H1 (cell line): ENCODE results near the gene SAMD4A. TPM values are rescaled to one million over a fixed set of nuclear protein-coding genes. Genes with fewer than 3 reads are reported as not detected.

Experiments
- CTCF ChIA-PET: fragments of 300-600 bp; sonication (Branson Sonifier 250); formaldehyde crosslinking; loops from one replicate; lab custom pipeline; 2021; ENCODE audit not compliant: partially characterized antibody; lab: Charles Lee
- POLR2A ChIA-PET: fragments of 300-600 bp; sonication (Branson Sonifier 250); formaldehyde crosslinking; loops from one replicate; lab custom pipeline; 2021; ENCODE audit warnings: inconsistent platforms; ENCODE audit not compliant: partially characterized antibody; lab: Charles Lee
- DNase-seq, 2 experiments: peaks; one replicate each; pipeline versions ENCODE4 v3.0.0 to v3.0.0-alpha.2; 2010 to 2022; ENCODE audit warnings: low spot score in 2 of 2, low read depth in 1 of 2, mixed read lengths in 1 of 2
- FAIRE-seq: peaks from 2 replicates; lab custom pipeline; 2011; peaks lifted over from hg19 to GRCh38; lab: Jason Lieb, UNC
- H2AFZ ChIP-seq: 2 replicates; pipeline ENCODE4 v1.8.1; 2012; ENCODE audit warnings: low read length, inconsistent platforms
- H2AK5ac ChIP-seq: 2 replicates; pipeline ENCODE4 v1.6.1; 2013; ENCODE audit warnings: low read depth, low read length
- H2BK120ac ChIP-seq: replicated peaks from 2 replicates; pipeline ENCODE3; 2013; ENCODE audit warnings: low read depth, low read length, inconsistent platforms
- H2BK12ac ChIP-seq: 2 replicates; pipeline ENCODE4 v1.6.1; 2013; ENCODE audit warnings: low read depth, low read length
- H2BK15ac ChIP-seq: 2 replicates; pipeline ENCODE4 v1.6.1; 2013; ENCODE audit warnings: low read length
- H2BK20ac ChIP-seq: 2 replicates; pipeline ENCODE4 v1.6.1; 2013; ENCODE audit warnings: low read length
- H2BK5ac ChIP-seq: 2 replicates; pipeline ENCODE4 v1.6.1; 2013; ENCODE audit warnings: low read depth, low read length
- H3K14ac ChIP-seq: 2 replicates; pipeline ENCODE4 v1.6.1; 2013; ENCODE audit warnings: inconsistent platforms; ENCODE audit not compliant: insufficient read length
- H3K18ac ChIP-seq: 2 replicates; pipeline ENCODE4 v1.6.1; 2013; ENCODE audit warnings: low read length; ENCODE audit errors: extremely low read depth
- H3K23ac ChIP-seq: 2 replicates; pipeline ENCODE4 v1.6.1; 2013; ENCODE audit warnings: inconsistent platforms; ENCODE audit not compliant: insufficient read length
- H3K23me2 ChIP-seq: 2 replicates; pipeline ENCODE4 v1.6.1; 2013; ENCODE audit warnings: low read depth, low read length
- H3K27ac ChIP-seq: 2 replicates; pipeline ENCODE4 v1.6.1; 2011; ENCODE audit warnings: low read depth, low read length, inconsistent platforms
- H3K27me3 ChIP-seq, 4 experiments: replicated peaks in 1 of 4; 1 replicate in 1 of 4; 2 replicates in 3 of 4; pipeline versions ENCODE4 v1.6.1 to v1.8.1; 2011 to 2013; ENCODE audit warnings: low read length in 3 of 4, mild to moderate bottlenecking in 3 of 4, inconsistent platforms in 2 of 4, mixed read lengths in 2 of 4, moderate library complexity in 1 of 4; ENCODE audit not compliant: control insufficient read depth in 3 of 4, insufficient read depth in 3 of 4; ENCODE audit errors: extremely low read depth in 1 of 4
- H3K36me3 ChIP-seq, 4 experiments: 2 replicates each; pipeline versions ENCODE4 v1.6.1 to v1.8.1; 2011 to 2013; ENCODE audit warnings: mild to moderate bottlenecking in 4 of 4, low read length in 3 of 4, moderate library complexity in 2 of 4, control low read depth in 1 of 4, inconsistent platforms in 1 of 4; ENCODE audit not compliant: insufficient read depth in 4 of 4, control insufficient read depth in 2 of 4
- H3K4ac ChIP-seq: replicated peaks from 2 replicates; pipeline ENCODE3; 2013; ENCODE audit warnings: low read length, low read depth, mixed read lengths, inconsistent platforms; ENCODE audit not compliant: insufficient read length
- H3K4me1 ChIP-seq, 4 experiments: replicated peaks in 1 of 4; 1 replicate in 1 of 4; 2 replicates in 3 of 4; pipeline versions ENCODE4 v1.6.1 to v1.8.1; 2011 to 2013; ENCODE audit warnings: low read length in 3 of 4, inconsistent platforms in 2 of 4, mixed read lengths in 1 of 4; ENCODE audit not compliant: insufficient read depth in 4 of 4, control insufficient read depth in 3 of 4
- H3K4me2 ChIP-seq, 2 experiments: 2 replicates each; pipeline versions ENCODE4 v1.6.1 to v1.8.1; 2011 to 2013; ENCODE audit warnings: low read depth in 2 of 2, low read length in 2 of 2, control low read depth in 1 of 2, inconsistent platforms in 1 of 2, mild to moderate bottlenecking in 1 of 2; ENCODE audit not compliant: insufficient read depth in 1 of 2
- H3K4me3 ChIP-seq, 4 experiments: fragments of 200-600, 300-600 bp in 1 of 4; sonication (generic), shearing (Covaris generic), sonication (Bioruptor Twin) in 1 of 4; 2 replicates each; pipeline versions ENCODE4 v1.5.1 to v1.8.1; 2011 to 2016; ENCODE audit warnings: low read length in 4 of 4, low read depth in 3 of 4, control low read depth in 2 of 4, inconsistent platforms in 2 of 4, mild to moderate bottlenecking in 2 of 4, mixed read lengths in 1 of 4, moderate library complexity in 1 of 4; ENCODE audit not compliant: insufficient read depth in 2 of 4; ENCODE audit errors: extremely low read depth in 1 of 4
- H3K56ac ChIP-seq: replicated peaks from 2 replicates; pipeline ENCODE3; 2013; ENCODE audit warnings: low read depth, mild to moderate bottlenecking, mixed read lengths, low read length, inconsistent platforms; ENCODE audit not compliant: insufficient read length
- H3K79me1 ChIP-seq: 2 replicates; pipeline ENCODE4 v1.6.1; 2013; ENCODE audit warnings: low read depth, low read length, control low read depth
- H3K79me2 ChIP-seq, 2 experiments: 2 replicates each; pipeline versions ENCODE4 v1.6.1 to v1.8.1; 2012 to 2013; ENCODE audit warnings: low read length in 2 of 2, mild to moderate bottlenecking in 2 of 2, inconsistent platforms in 1 of 2; ENCODE audit not compliant: insufficient read depth in 2 of 2, control insufficient read depth in 1 of 2
- H3K9ac ChIP-seq, 4 experiments: replicated peaks in 1 of 4; 1 replicate in 1 of 4; 2 replicates in 3 of 4; pipeline versions ENCODE4 v1.6.1 to v1.8.1; 2011 to 2013; ENCODE audit warnings: low read depth in 3 of 4, low read length in 3 of 4, control low read depth in 2 of 4, mild to moderate bottlenecking in 2 of 4, moderate library complexity in 2 of 4, inconsistent platforms in 1 of 4; ENCODE audit errors: extremely low read depth in 1 of 4
- H3K9me3 ChIP-seq, 2 experiments: 2 replicates each; pipeline versions ENCODE4 v1.6.1 to v1.8.1; 2012 to 2013; ENCODE audit warnings: mild to moderate bottlenecking in 2 of 2, moderate library complexity in 2 of 2, control low read depth in 1 of 2, inconsistent platforms in 1 of 2, low read depth in 1 of 2, low read length in 1 of 2, mixed read lengths in 1 of 2; ENCODE audit not compliant: insufficient read depth in 2 of 2
- H4K20me1 ChIP-seq, 2 experiments: replicated peaks in 1 of 2; 2 replicates each; pipeline versions ENCODE3 to v1.8.1; 2011 to 2013; ENCODE audit warnings: inconsistent platforms in 2 of 2, low read length in 2 of 2, mild to moderate bottlenecking in 1 of 2; ENCODE audit not compliant: insufficient read depth in 2 of 2, control insufficient read depth in 1 of 2
- H4K5ac ChIP-seq: 2 replicates; pipeline ENCODE4 v1.6.1; 2013; ENCODE audit warnings: low read length, low read depth, mixed read lengths, inconsistent platforms; ENCODE audit not compliant: insufficient read length
- H4K8ac ChIP-seq: 2 replicates; pipeline ENCODE4 v1.8.0; 2013; ENCODE audit warnings: mild to moderate bottlenecking, moderate library complexity, low read length, inconsistent platforms; ENCODE audit not compliant: insufficient read depth; ENCODE audit errors: extremely low read depth
- H4K91ac ChIP-seq: replicated peaks from 2 replicates; pipeline ENCODE3; 2013; ENCODE audit warnings: low read length, mixed read lengths, inconsistent platforms; ENCODE audit not compliant: insufficient read length
- BCL11A ChIP-seq, 2 experiments: IDR thresholded peaks; one replicate each; pipeline ENCODE4 v1.6.1; 2011; ENCODE audit warnings: low read depth in 2 of 2, low read length in 2 of 2, mild to moderate bottlenecking in 2 of 2
- KDM1A ChIP-seq: fragments of 200-600, 300-600 bp; sonication (generic); IDR thresholded peaks from 2 replicates; pipeline ENCODE4 v1.7.1; 2016; ENCODE audit warnings: mild to moderate bottlenecking, low read length, borderline replicate concordance
- POU5F1 ChIP-seq: IDR thresholded peaks from 2 replicates; pipeline ENCODE4 v1.6.1; 2011; ENCODE audit warnings: low read depth, mild to moderate bottlenecking, low read length, moderate library complexity
- SIN3A ChIP-seq, 2 experiments: IDR thresholded peaks in 1 of 2; conservative IDR thresholded peaks in 1 of 2; 2 replicates each; pipeline ENCODE4 v1.6.1; 2011 to 2012; ENCODE audit warnings: low read length in 2 of 2, improper control_type of control experiment in 1 of 2, low read depth in 1 of 2, mild to moderate bottlenecking in 1 of 2
- SIRT6 ChIP-seq: IDR thresholded peaks from one replicate; pipeline ENCODE4 v1.7.1; 2012; ENCODE audit warnings: low read length, inconsistent platforms
- YY1 ChIP-seq: IDR thresholded peaks from 2 replicates; pipeline ENCODE4 v1.6.1; 2011; ENCODE audit warnings: low read depth, mild to moderate bottlenecking, low read length
- WGBS, 2 experiments: shearing (Covaris generic) in 1 of 2; methylation state at CpG; one replicate each; pipeline versions ENCODE4 v1.1.6 to v1.1.7; 2013 to 2015; ENCODE audit warnings: low lambda C conversion rate in 2 of 2, mixed read lengths in 2 of 2, inconsistent platforms in 1 of 2, low coverage in 1 of 2, missing lambda C conversion rate in 1 of 2; ENCODE audit not compliant: insufficient replicate concordance in 2 of 2, insufficient coverage in 1 of 2, insufficient read length in 1 of 2; ENCODE audit errors: extremely low coverage in 1 of 2, missing lambda C conversion rate in 1 of 2; 5-methylcytosine and 5-hydroxymethylcytosine counted together
- polyA plus RNA-seq, 7 experiments: library from polyadenylated mRNA; depleted of rRNA in 3 of 7; stranded (reverse) in 5 of 7; unstranded in 2 of 7; fragments of >200 nt in 5 of 7; fragments of 200-250 nt in 2 of 7; gene quantifications; 1 replicate in 5 of 7; 2 replicates in 1 of 7; 4 replicates in 1 of 7; pipeline versions ENCODE4 v1.2.1 to v1.2.3, GENCODE V29; 2011 to 2013; ENCODE audit warnings: missing spikeins in 2 of 7, mixed read lengths in 2 of 7
- total RNA-seq: library from RNA; stranded (reverse); fragmentation: NEBNext Ultra II Directional; extraction: Animal tissue kit (Norgen Biotek cat#: 25700); gene quantifications from 2 replicates; pipeline ENCODE4 v1.2.1, GENCODE V29; 2021
- TF ChIP-seq, protein P1 (sequence below), 3 experiments: IDR thresholded peaks; 1 replicate in 2 of 3; 2 replicates in 1 of 3; pipeline versions ENCODE4 v1.5.1 to v1.6.1; 2011; ENCODE audit warnings: low read length in 3 of 3, mild to moderate bottlenecking in 3 of 3, inconsistent platforms in 2 of 3, low read depth in 1 of 3, moderate library complexity in 1 of 3; ENCODE audit not compliant: insufficient read depth in 1 of 3; ENCODE audit errors: control extremely low read depth in 1 of 3

Gene SAMD4A
- total and polyA plus RNA-seq, 2 of the 8 experiments (the other 6 are each of a cell fraction or from before 2014, with no cell fraction given) = 2.4 to 12.3 TPM

GRCh38 chr14:54794159-54794558 is 227.2 kb downstream of the SAMD4A start:
- Histone ChIP-seq H4K5ac (no peak overlapping the region), H3K14ac (no peak overlapping the region), H2BK15ac (no peak overlapping the region), H3K27ac (no peak overlapping the region), H2AK5ac (no peak overlapping the region), H2BK12ac (no peak overlapping the region), H3K79me1 (no peaks in the 10 kb centered on the region), H3K27me3 (no peaks in the 10 kb centered on the region; a peak in 1 of 7 replicates), H3K23me2 (no peaks in the 10 kb centered on the region; the same call in 1 of the 2 replicates), H3K56ac (no peak overlapping the region), H3K4ac (no peak overlapping the region), H4K8ac (no peak overlapping the region), H2AFZ (no peak overlapping the region), H3K18ac (no peak overlapping the region), H3K36me3 (no peaks in the 10 kb centered on the region), H3K9me3 (no peaks in the 10 kb centered on the region), H3K79me2 (no peaks in the 10 kb centered on the region), H3K4me3 (no peak overlapping the region), H4K91ac (no peak overlapping the region), H4K20me1 (no peaks in the 10 kb centered on the region), H3K23ac (no peak overlapping the region), H3K9ac (no peak overlapping the region), H3K4me2 (no peak overlapping the region), H2BK20ac (no peak overlapping the region), H2BK5ac (no peak overlapping the region), H2BK120ac (no peak overlapping the region), H3K4me1 (no peaks in the 10 kb centered on the region)
- TF ChIP-seq KDM1A (no peak), YY1 (no peak), SIN3A (conservative IDR thresholded peaks at IDR 0.05 in 1 of 2, IDR thresholded peaks at IDR 0.05 in 1 of 2; ENCODE audit: low read depth in 1 of 2, low read length in 2 of 2) (no peak), SIRT6 (no peak), BCL11A (IDR thresholded peaks at IDR 0.05; ENCODE audit: low read depth in 2 of 2, low read length in 2 of 2) (no peak), POU5F1 (no peak)
- TF ChIP-seq, protein P1, sequence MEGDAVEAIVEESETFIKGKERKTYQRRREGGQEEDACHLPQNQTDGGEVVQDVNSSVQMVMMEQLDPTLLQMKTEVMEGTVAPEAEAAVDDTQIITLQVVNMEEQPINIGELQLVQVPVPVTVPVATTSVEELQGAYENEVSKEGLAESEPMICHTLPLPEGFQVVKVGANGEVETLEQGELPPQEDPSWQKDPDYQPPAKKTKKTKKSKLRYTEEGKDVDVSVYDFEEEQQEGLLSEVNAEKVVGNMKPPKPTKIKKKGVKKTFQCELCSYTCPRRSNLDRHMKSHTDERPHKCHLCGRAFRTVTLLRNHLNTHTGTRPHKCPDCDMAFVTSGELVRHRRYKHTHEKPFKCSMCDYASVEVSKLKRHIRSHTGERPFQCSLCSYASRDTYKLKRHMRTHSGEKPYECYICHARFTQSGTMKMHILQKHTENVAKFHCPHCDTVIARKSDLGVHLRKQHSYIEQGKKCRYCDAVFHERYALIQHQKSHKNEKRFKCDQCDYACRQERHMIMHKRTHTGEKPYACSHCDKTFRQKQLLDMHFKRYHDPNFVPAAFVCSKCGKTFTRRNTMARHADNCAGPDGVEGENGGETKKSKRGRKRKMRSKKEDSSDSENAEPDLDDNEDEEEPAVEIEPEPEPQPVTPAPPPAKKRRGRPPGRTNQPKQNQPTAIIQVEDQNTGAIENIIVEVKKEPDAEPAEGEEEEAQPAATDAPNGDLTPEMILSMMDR (IDR thresholded peaks at IDR 0.05; ENCODE audit: control extremely low read depth in 1 of 3, insufficient read depth in 1 of 3, low read depth in 1 of 3, low read length in 3 of 3) = no peak
- ChIA-PET POLR2A (interaction anchor here (0.6 to 1.6 kb wide), 6 partner anchors 9 to 226 kb away, joined by 3 to 8 read pairs (median 4); partner anchors contain the start of gene GCH1), CTCF (interaction anchor here (0.6 to 9.2 kb wide), 8 partner anchors 12 to 306 kb away, joined by 3 to 75 read pairs (median 5); partner anchors contain the start of gene GMFB)
- FAIRE-seq = no peak
- DNase-seq = no peak
- 80% methylated on average over 1 of the region's 1 CpG; no CpG with 5 or more reads in 1 of the 2 experiments for WGBS, 2 experiments
